IMR-90 (cell line): ENCODE measurements around the gene RASL11B. TPM values are rescaled to one million over a fixed set of nuclear protein-coding genes. Genes with fewer than 3 reads are reported as not detected.

Experiments
- ATAC-seq: fragments of 200-7000 bp; cut with Tn5 transposase; 2 replicates; pipeline ENCODE4 v1.9.1; 2020; ENCODE audit warnings: low read depth, mild to moderate bottlenecking, moderate library complexity
- BruUV-seq: library from RNA; stranded (reverse); fragments of 400-500 nt; replicated peaks from 2 replicates; lab custom pipeline; 2021; lab: Mats Ljungman, UMichigan
- CTCF ChIA-PET: fragments of 300-600 bp; formaldehyde crosslinking; extraction: SDS; loops from one replicate; lab custom pipeline; 2021; ENCODE audit warnings: antibody characterized with exemption; lab: Yijun Ruan, JAX
- POLR2A ChIA-PET: fragments of 300-600 bp; sonication (Branson Sonifier 250); formaldehyde crosslinking; loops from one replicate; lab custom pipeline; 2022; ENCODE audit warnings: antibody characterized with exemption; ENCODE audit not compliant: unreplicated experiment; lab: Charles Lee
- DNase-seq: peaks from one replicate; pipeline ENCODE4 v3.0.0; 2013
- H2AFZ ChIP-seq: replicated peaks from 2 replicates; pipeline ENCODE3; 2013; ENCODE audit warnings: low read length, mild to moderate bottlenecking; ENCODE audit not compliant: poor library complexity
- H2AK5ac ChIP-seq: 2 replicates; pipeline ENCODE4 v1.6.1; 2013; ENCODE audit warnings: low read depth, low read length, inconsistent platforms
- H2AK9ac ChIP-seq: replicated peaks from 2 replicates; pipeline ENCODE3; 2013; ENCODE audit warnings: mild to moderate bottlenecking, low read depth, low read length, moderate library complexity; ENCODE audit not compliant: poor library complexity
- H2BK120ac ChIP-seq: 2 replicates; pipeline ENCODE4 v1.6.1; 2013; ENCODE audit warnings: low read depth, low read length, inconsistent platforms
- H2BK15ac ChIP-seq: 3 replicates; pipeline ENCODE4 v1.6.1; 2013; ENCODE audit warnings: low read depth, low read length, inconsistent platforms
- H2BK20ac ChIP-seq: 2 replicates; pipeline ENCODE4 v1.6.1; 2013; ENCODE audit warnings: low read depth, mild to moderate bottlenecking, inconsistent platforms, low read length, moderate library complexity
- H2BK5ac ChIP-seq: 2 replicates; pipeline ENCODE4 v1.6.1; 2013; ENCODE audit warnings: mild to moderate bottlenecking, low read depth, low read length, inconsistent platforms; ENCODE audit not compliant: poor library complexity, severe bottlenecking
- H3K14ac ChIP-seq: replicated peaks from 2 replicates; pipeline ENCODE4 v1.6.1; 2013; ENCODE audit warnings: low read depth, low read length, inconsistent platforms
- H3K18ac ChIP-seq: 2 replicates; pipeline ENCODE4 v1.6.1; 2013; ENCODE audit warnings: low read depth, low read length, control low read depth
- H3K23ac ChIP-seq: 2 replicates; pipeline ENCODE4 v1.6.1; 2013; ENCODE audit warnings: low read depth, low read length, inconsistent platforms
- H3K27ac ChIP-seq: 2 replicates; pipeline ENCODE4 v1.5.1; 2013; ENCODE audit warnings: mild to moderate bottlenecking, control low read depth, low read length; ENCODE audit not compliant: insufficient read depth
- H3K27me3 ChIP-seq: 2 replicates; pipeline ENCODE4 v1.6.1; 2013; ENCODE audit warnings: low read length; ENCODE audit not compliant: control insufficient read depth, insufficient read depth
- H3K36me3 ChIP-seq: 2 replicates; pipeline ENCODE4 v1.6.1; 2013; ENCODE audit warnings: low read length, mixed read lengths; ENCODE audit not compliant: control insufficient read depth, insufficient read depth
- H3K4ac ChIP-seq: 2 replicates; pipeline ENCODE4 v1.6.1; 2013; ENCODE audit warnings: low read depth, low read length, inconsistent platforms
- H3K4me1 ChIP-seq: 2 replicates; pipeline ENCODE4 v1.6.1; 2013; ENCODE audit warnings: low read length, mixed read lengths; ENCODE audit not compliant: control insufficient read depth, insufficient read depth
- H3K4me2 ChIP-seq: 2 replicates; pipeline ENCODE4 v1.6.1; 2013; ENCODE audit warnings: low read depth, mild to moderate bottlenecking, control low read depth, low read length, moderate library complexity
- H3K4me3 ChIP-seq: 2 replicates; pipeline ENCODE4 v1.5.1; 2013; ENCODE audit warnings: low read depth, mild to moderate bottlenecking, control low read depth, low read length, moderate library complexity; ENCODE audit not compliant: insufficient read depth
- H3K56ac ChIP-seq: 2 replicates; pipeline ENCODE4 v1.6.1; 2013; ENCODE audit warnings: low read length, inconsistent platforms; ENCODE audit not compliant: insufficient read depth; ENCODE audit errors: extremely low read depth
- H3K79me1 ChIP-seq, 2 experiments: 2 replicates each; pipeline ENCODE4 v1.6.1; 2013; ENCODE audit warnings: low read length in 2 of 2, inconsistent platforms in 1 of 2, low read depth in 1 of 2
- H3K9ac ChIP-seq: 2 replicates; pipeline ENCODE4 v1.6.1; 2013; ENCODE audit warnings: low read depth, low read length, control low read depth
- H3K9me1 ChIP-seq: 2 replicates; pipeline ENCODE4 v1.6.1; 2013; ENCODE audit warnings: low read length, inconsistent platforms; ENCODE audit not compliant: insufficient read depth
- H3K9me3 ChIP-seq: 2 replicates; pipeline ENCODE4 v1.6.1; 2013; ENCODE audit warnings: low read length; ENCODE audit not compliant: control insufficient read depth, insufficient read depth
- H4K20me1 ChIP-seq: 2 replicates; pipeline ENCODE4 v1.6.1; 2013; ENCODE audit warnings: low read length, inconsistent platforms; ENCODE audit not compliant: insufficient read depth
- H4K5ac ChIP-seq: 2 replicates; pipeline ENCODE4 v1.6.1; 2013; ENCODE audit warnings: mild to moderate bottlenecking, low read depth, low read length, control low read depth
- H4K8ac ChIP-seq, 2 experiments: 2 replicates each; pipeline ENCODE4 v1.6.1; 2013; ENCODE audit warnings: low read depth in 2 of 2, low read length in 2 of 2, control low read depth in 1 of 2, inconsistent platforms in 1 of 2
- H4K91ac ChIP-seq: 2 replicates; pipeline ENCODE4 v1.6.1; 2013; ENCODE audit warnings: low read depth, low read length, inconsistent platforms; ENCODE audit not compliant: insufficient read depth
- BHLHE40 ChIP-seq: fragments of 150-350 bp; IDR thresholded peaks from 2 replicates; pipeline ENCODE4 v1.6.1; 2016; ENCODE audit warnings: mild to moderate bottlenecking, low read depth, low read length
- CHD1 ChIP-seq: IDR thresholded peaks from 2 replicates; pipeline ENCODE4 v1.6.1; 2012; ENCODE audit warnings: low read depth, low read length, improper control_type of control experiment
- MAFK ChIP-seq: IDR thresholded peaks from 2 replicates; pipeline ENCODE4 v1.6.1; 2012; ENCODE audit warnings: low read depth, low read length, improper control_type of control experiment
- MAZ ChIP-seq: IDR thresholded peaks from 2 replicates; pipeline ENCODE4 v1.6.1; 2012; ENCODE audit warnings: low read depth, mild to moderate bottlenecking, low read length, improper control_type of control experiment, moderate library complexity, borderline replicate concordance
- POLR2A ChIP-seq: IDR thresholded peaks from 2 replicates; pipeline ENCODE4 v1.6.1; 2012; ENCODE audit warnings: mild to moderate bottlenecking, low read depth, low read length
- SMC3 ChIP-seq: fragments of 150-350 bp; IDR thresholded peaks from 2 replicates; pipeline ENCODE4 v1.6.1; 2016; ENCODE audit warnings: low read depth, mild to moderate bottlenecking, antibody characterized with exemption, low read length, moderate library complexity
- WGBS, 2 experiments: methylation state at CpG; one replicate each; pipeline versions ENCODE4 v1.1.5 to v1.1.7; 2013; ENCODE audit warnings: missing lambda C conversion rate in 2 of 2; ENCODE audit not compliant: insufficient read length in 1 of 2; ENCODE audit errors: extremely low coverage in 2 of 2; 5-methylcytosine and 5-hydroxymethylcytosine counted together
- dilution Hi-C: fragments of 300-500 bp; cut with HindIII; formaldehyde crosslinking; loops from one replicate; pipeline ENCODE4 v1.14.3; 2018; ENCODE audit warnings: low sequenced_read_pairs; ENCODE audit not compliant: unreplicated experiment
- in situ Hi-C: fragments of 300-500 bp; cut with MboI; formaldehyde crosslinking; loops from 3 replicates; pipeline ENCODE4 v1.14.3; 2019; ENCODE audit warnings: low sequenced_read_pairs, inconsistent platforms, mixed read lengths
- intact Hi-C: fragments of 100-400 bp; cut with micrococcal nuclease; formaldehyde crosslinking; loops from 2 replicates; pipeline ENCODE4 v1.10.0; 2022
- polyA plus RNA-seq, 3 experiments: library from polyadenylated mRNA; depleted of rRNA; stranded (reverse); fragments of >200 nt; gene quantifications; 2 replicates each; pipeline ENCODE4 v1.2.3, GENCODE V29; 2012; ENCODE audit warnings: low replicate concordance in 1 of 3
- total RNA-seq: library from RNA; depleted of rRNA; stranded (reverse); fragments of >200 nt; gene quantifications from 2 replicates; pipeline ENCODE4 v1.2.3, GENCODE V29; 2012
- TF ChIP-seq, protein P1 (sequence below): fragments of 150-350 bp; IDR thresholded peaks from 2 replicates; pipeline ENCODE4 v1.6.1; 2017; ENCODE audit warnings: mild to moderate bottlenecking, antibody characterized with exemption, low read length, low read depth

Gene RASL11B
- total and polyA plus RNA-seq, 2 of the 4 experiments (the other 2 are of a cell fraction): 0.18 to 0.31 TPM

DNA sequence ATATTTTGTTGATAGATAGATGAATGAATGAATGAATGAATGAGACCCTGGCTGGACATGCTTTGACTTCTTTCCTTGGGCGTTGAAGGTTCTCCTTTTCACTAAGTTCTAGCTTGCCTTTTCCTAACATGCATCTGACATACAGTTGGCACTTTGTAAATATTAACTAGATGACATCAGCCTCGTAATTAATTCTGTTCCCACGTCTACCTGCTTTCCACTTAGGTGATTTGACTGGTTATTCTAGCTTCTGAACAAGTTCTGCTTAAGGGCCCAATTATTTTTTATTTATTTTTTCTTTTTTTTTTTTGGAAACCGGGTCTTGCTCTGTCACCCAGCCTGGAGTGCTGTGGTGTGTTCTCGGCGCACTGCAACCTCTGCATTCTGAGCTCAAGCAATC, 13.9 kb upstream of the RASL11B start:
- Histone ChIP-seq H2BK20ac (no peak overlapping the region), H4K20me1 (no peaks in the 10 kb centered on the region), H3K9ac (no peak overlapping the region), H3K14ac (no peak overlapping the region), H4K8ac (no peak overlapping the region), H3K23ac (no peak overlapping the region), H3K27me3 (no peaks in the 10 kb centered on the region), H2AK9ac (no peak overlapping the region), H3K4ac (no peak overlapping the region), H3K18ac (no peak overlapping the region), H2BK15ac (no peak overlapping the region), H3K27ac (no peak overlapping the region), H3K4me1 (peaks cover 2% of the 10 kb centered on the region; the same call in 1 of the 2 replicates), H3K9me3 (no peaks in the 10 kb centered on the region), H4K91ac (no peak overlapping the region), H2BK120ac (no peak overlapping the region), H2AK5ac (no peak overlapping the region), H2BK5ac (no peak overlapping the region), H2AFZ (no peak overlapping the region), H3K56ac (no peak overlapping the region), H3K4me3 (no peak overlapping the region), H4K5ac (no peak overlapping the region), H3K9me1 (peaks cover 9% of the 10 kb centered on the region; the same call in 1 of the 2 replicates), H3K79me1 (no peaks in the 10 kb centered on the region), H3K36me3 (no peaks in the 10 kb centered on the region), H3K4me2 (no peak overlapping the region)
- no peak for ATAC-seq
- TF ChIP-seq BHLHE40 (no peak), POLR2A (no peak), MAFK (no peak), SMC3 (no peak), CHD1 (no peak), MAZ (no peak)
- TF ChIP-seq, protein P1, sequence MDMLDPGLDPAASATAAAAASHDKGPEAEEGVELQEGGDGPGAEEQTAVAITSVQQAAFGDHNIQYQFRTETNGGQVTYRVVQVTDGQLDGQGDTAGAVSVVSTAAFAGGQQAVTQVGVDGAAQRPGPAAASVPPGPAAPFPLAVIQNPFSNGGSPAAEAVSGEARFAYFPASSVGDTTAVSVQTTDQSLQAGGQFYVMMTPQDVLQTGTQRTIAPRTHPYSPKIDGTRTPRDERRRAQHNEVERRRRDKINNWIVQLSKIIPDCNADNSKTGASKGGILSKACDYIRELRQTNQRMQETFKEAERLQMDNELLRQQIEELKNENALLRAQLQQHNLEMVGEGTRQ: no peak
- CTCF ChIA-PET: no interaction called here
- no TSS peak for BruUV-seq
- 80% methylated on average over 1 of the region's 6 CpGs; no CpG with 5 or more reads in 1 of the 2 experiments for WGBS, 2 experiments
- no peak for DNase-seq
- in situ Hi-C loops (no loop called here), dilution Hi-C loops (no loop called here), intact Hi-C loops (no loop called here)
- POLR2A ChIA-PET: no interaction called here
